WI38 (cell line): ENCODE measurements around the gene RAPGEF4.

Experiments used
- H3K4me3 ChIP-seq: 2 replicates; pipeline ENCODE4 v1.5.1; 2011; ENCODE audit warnings: low read depth, mild to moderate bottlenecking, control low read depth, low read length
- TF ChIP-seq, protein P1 (sequence below): IDR thresholded peaks from 2 replicates; pipeline ENCODE4 v1.5.1; 2012; ENCODE audit warnings: low read depth, mild to moderate bottlenecking, control low read depth, low read length

The RAPGEF4 gene

DNA sequence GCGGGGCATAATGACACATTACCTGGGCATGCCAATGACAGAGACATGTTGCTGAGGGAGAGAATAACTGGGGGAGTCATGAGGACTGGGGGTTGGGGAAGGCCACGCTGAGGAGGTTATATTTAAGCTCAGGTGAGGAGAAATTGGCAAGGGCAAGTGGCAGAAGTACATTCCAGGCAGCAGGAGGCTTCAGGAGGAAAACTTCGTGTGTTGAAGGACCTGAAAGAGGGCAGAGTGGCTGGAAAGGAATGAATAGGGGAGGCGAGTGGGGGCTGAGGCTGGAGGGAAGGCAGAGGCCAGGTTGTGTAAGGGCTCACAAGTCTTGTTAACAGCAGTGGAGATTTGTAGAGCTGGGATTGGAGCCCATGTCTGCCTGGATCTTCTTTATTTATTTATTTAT, 166.3 kb downstream of the RAPGEF4 start:
- no peak overlapping the region for H3K4me3 ChIP-seq
- TF ChIP-seq, protein P1, sequence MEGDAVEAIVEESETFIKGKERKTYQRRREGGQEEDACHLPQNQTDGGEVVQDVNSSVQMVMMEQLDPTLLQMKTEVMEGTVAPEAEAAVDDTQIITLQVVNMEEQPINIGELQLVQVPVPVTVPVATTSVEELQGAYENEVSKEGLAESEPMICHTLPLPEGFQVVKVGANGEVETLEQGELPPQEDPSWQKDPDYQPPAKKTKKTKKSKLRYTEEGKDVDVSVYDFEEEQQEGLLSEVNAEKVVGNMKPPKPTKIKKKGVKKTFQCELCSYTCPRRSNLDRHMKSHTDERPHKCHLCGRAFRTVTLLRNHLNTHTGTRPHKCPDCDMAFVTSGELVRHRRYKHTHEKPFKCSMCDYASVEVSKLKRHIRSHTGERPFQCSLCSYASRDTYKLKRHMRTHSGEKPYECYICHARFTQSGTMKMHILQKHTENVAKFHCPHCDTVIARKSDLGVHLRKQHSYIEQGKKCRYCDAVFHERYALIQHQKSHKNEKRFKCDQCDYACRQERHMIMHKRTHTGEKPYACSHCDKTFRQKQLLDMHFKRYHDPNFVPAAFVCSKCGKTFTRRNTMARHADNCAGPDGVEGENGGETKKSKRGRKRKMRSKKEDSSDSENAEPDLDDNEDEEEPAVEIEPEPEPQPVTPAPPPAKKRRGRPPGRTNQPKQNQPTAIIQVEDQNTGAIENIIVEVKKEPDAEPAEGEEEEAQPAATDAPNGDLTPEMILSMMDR: no peak

DNA sequence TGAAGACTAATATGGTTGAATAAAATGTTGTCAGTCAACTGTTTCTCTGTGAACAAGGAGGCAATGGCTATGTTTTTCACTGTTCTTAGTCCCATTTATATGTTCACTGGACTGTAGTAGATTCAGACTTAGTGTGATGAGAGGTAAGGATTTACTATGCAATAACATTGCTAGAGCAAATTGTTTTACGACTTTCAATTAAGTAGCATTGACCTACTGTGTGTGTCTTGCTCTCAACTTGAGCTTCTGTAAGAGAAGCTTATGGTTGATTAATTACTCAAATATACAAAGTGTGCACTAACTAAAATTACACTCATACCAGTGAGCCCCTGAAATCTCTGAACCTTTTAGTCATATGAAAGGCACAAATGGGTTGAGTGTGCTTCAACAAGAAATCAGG, 168.6 kb downstream of the RAPGEF4 start:
- TF ChIP-seq, protein P1: no peak

DNA sequence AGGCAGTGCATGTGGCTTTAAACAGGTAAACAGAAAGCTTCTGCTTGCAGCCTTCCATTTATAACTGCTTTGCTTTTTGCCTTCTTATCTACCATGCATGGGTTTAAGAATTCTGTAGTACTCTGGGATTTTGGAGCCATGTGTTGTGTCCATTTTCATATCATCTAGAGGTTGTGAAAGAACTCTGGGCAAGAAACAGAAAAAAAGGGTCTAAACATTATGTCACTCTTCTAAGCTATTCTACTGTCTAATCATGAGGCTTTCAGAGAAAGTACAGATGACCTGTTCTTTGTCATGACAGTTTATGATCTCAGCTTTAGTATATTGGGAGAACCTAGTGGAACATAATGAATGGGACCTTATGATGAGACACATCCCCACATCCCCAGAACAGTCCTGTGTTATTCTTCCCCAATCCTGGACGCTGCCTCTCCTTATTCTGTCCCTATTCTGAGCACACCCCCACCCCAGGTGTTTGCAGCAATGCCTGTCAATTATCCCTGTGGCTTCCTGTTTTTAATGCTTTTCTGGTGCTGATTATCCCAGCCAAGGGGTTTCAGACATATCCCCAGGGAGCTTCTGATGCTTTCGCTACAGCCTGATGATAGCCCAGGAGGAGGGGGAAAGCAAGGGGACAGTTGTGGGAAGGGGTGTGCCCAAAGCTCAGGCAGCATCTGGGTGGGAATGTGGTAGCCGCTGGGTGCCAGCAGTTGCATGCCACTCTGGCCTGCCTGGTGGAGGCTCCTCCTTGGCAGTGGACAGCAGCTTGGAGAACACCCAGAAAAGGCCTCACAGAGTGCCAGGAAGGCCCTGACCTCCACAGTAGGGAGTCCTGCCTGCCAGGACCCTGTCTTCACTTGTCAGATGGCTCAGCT, 170.5 kb downstream of the RAPGEF4 start:
- TF ChIP-seq, protein P1: no peak

More for the DNA sequence above, 168.6 kb downstream of the RAPGEF4 start:
- no peak overlapping the region for H3K4me3 ChIP-seq

DNA sequence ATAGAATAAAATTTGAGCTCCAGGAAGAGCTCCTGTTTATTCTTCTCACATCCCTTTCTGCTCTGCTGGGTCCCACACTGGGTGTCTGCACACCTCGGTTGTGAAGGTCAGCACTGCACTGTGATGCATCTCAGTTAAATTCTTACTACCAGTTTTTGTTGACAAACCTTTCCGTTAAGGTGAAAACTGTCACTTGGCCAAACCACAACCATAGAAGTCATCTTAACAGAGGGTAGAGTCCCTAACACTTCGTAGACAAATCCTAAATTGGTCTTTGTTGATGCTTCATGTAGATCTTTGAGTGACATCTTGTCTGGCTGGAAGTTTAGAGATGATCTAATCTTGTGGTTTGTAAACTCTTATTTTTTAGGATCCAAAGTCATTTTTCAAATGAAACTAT, 172.6 kb downstream of the RAPGEF4 start:
- no peak overlapping the region for H3K4me3 ChIP-seq

More for the DNA sequence above, 170.5 kb downstream of the RAPGEF4 start:
- H3K4me3 ChIP-seq: no peak overlapping the region

DNA sequence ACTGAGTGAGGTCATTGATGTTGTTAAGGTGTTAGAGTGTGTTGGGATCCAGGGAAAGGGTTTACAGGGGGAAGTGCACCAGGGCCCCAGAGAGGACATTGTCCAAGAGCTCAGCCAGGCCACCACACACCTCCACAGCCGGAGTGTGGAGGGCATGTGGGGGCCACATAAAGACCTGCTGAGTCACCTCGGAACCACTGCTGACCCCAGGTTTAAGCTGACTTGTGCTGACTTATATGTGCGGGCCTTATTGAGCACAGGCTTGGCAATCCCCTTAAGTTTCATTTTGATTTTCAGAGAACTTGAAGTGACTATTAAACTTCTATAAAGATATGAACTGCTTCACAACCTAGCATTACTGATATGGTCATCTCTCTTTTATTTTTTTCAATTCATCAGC, 173.8 kb downstream of the RAPGEF4 start:
- TF ChIP-seq, protein P1: no peak

More for the DNA sequence above, 172.6 kb downstream of the RAPGEF4 start:
- TF ChIP-seq, protein P1: no peak

DNA sequence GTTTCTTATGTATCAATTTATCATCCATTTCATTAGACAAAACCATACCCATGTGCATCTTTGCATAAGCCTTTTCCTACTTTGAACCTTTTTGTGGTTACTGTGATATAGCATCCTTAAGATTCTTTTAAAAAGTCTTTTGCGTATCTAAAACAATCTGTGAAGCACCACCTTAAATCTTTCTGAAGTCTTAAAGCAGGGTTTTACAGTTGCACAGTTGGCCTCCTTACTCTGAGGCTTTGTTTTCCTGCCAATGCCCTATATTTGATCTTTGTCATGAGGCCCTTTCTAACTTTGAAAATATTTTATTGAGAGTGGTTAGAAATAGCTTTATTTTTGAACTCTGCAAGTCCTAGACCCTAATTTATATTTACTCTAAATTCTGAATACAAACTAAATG, 176.6 kb downstream of the RAPGEF4 start:
- no peak overlapping the region for H3K4me3 ChIP-seq
- TF ChIP-seq, protein P1: no peak

More for the DNA sequence above, 173.8 kb downstream of the RAPGEF4 start:
- H3K4me3 ChIP-seq: no peak overlapping the region

DNA sequence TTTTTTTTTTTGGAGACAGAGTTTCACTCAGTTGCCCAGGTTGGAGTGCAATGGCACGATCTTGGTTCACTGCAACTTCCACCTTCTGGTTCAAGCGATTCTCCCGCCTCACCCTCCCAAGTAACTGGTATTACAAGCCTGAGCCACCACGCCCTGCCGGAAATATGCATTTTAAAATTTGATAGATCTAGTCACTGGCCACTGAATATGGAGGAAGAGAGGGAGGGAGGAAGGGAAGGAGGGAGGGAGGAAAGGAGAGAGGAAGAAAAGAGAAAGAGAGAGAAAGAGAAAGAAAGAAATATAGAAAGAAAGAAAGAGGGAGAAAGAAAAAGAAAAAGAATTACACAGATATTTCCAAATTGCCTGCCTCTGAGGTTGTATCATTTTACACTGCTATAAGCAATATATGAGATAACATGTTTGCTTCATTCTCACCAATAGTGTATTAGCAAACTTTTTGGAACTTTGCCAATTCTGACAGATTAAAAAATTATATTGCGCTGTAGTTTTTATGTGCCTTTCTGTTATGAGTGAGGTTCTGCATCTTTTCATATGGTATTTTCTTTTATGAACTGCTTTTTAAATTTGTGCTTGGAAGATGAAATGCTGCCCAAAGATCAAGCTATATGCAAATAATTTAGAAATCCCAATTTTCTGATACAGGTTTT, 178.8 kb downstream of the RAPGEF4 start:
- H3K4me3 ChIP-seq: no peak overlapping the region

More for the DNA sequence above, 178.8 kb downstream of the RAPGEF4 start:
- TF ChIP-seq, protein P1: no peak
